PC-3 (cell line): Measurements from ENCODE around the gene LGR4. TPM values are rescaled to one million over a fixed set of nuclear protein-coding genes. Genes with fewer than 3 reads are reported as not detected.

Source experiments
- ATAC-seq: fragments of 200-7000 bp; cut with Tn5 transposase; 2 replicates; pipeline ENCODE4 v1.9.1; 2020; ENCODE audit warnings: mild to moderate bottlenecking, moderate library complexity
- BruUV-seq: library from RNA; stranded (reverse); fragments of 400-500 nt; replicated peaks from 2 replicates; lab custom pipeline; 2021; lab: Mats Ljungman, UMichigan
- CTCF ChIA-PET: fragments of 300-600 bp; sonication (Branson Sonifier 250); formaldehyde crosslinking; loops from one replicate; lab custom pipeline; 2022; ENCODE audit warnings: antibody characterized with exemption; lab: Charles Lee
- POLR2A ChIA-PET: fragments of 300-600 bp; sonication (Branson Sonifier 250); formaldehyde crosslinking; loops from one replicate; lab custom pipeline; 2022; ENCODE audit warnings: antibody characterized with exemption; ENCODE audit not compliant: unreplicated experiment; lab: Charles Lee
- DNase-seq: peaks from one replicate; pipeline ENCODE4 v3.0.0-alpha.2; 2015
- H2AFZ ChIP-seq: fragments of 300-600 bp; sonication (generic); 2 replicates; pipeline ENCODE4 v1.6.0; 2016; ENCODE audit warnings: antibody characterized with exemption, low read length
- H3F3A ChIP-seq: fragments of 300-600 bp; sonication (generic); one replicate; pipeline ENCODE4 v1.6.0; 2017; ENCODE audit warnings: antibody characterized with exemption, low read length, control low read depth, mild to moderate bottlenecking; ENCODE audit not compliant: unreplicated experiment
- H3K27ac ChIP-seq: fragments of 300-600 bp; sonication (generic); 2 replicates; pipeline ENCODE4 v1.5.1; 2016; ENCODE audit warnings: mild to moderate bottlenecking, low read length
- H3K27me3 ChIP-seq: fragments of 300-600 bp; sonication (generic); 2 replicates; pipeline ENCODE4 v1.6.1; 2016; ENCODE audit warnings: low read length, mixed read lengths
- H3K36me3 ChIP-seq: fragments of 300-600 bp; sonication (generic); 2 replicates; pipeline ENCODE4 v1.6.1; 2016; ENCODE audit warnings: low read depth, mixed run types, low read length, mixed read lengths
- H3K4me1 ChIP-seq: fragments of 300-600 bp; sonication (generic); 2 replicates; pipeline ENCODE4 v1.5.1; 2016; ENCODE audit warnings: low read length; ENCODE audit not compliant: insufficient read depth
- H3K4me2 ChIP-seq: fragments of 300-600 bp; sonication (generic); 2 replicates; pipeline ENCODE4 v1.6.0; 2016; ENCODE audit warnings: low read length
- H3K4me3 ChIP-seq: fragments of 300-600 bp; sonication (generic); 2 replicates; pipeline ENCODE4 v1.5.1; 2016; ENCODE audit warnings: mild to moderate bottlenecking, low read length, mixed read lengths
- H3K79me2 ChIP-seq: fragments of 300-600 bp; sonication (generic); 2 replicates; pipeline ENCODE4 v1.6.1; 2017; ENCODE audit warnings: low read length, mixed read lengths
- H3K9ac ChIP-seq: fragments of 300-600 bp; sonication (generic); 2 replicates; pipeline ENCODE4 v1.6.0; 2016; ENCODE audit warnings: mild to moderate bottlenecking, low read length
- H3K9me2 ChIP-seq: fragments of 300-600 bp; sonication (generic); replicated peaks from 2 replicates; pipeline ENCODE4 v1.6.1; 2016; ENCODE audit warnings: mixed run types, low read length, mixed read lengths
- H3K9me3 ChIP-seq: fragments of 300-600 bp; sonication (generic); 2 replicates; pipeline ENCODE4 v1.6.1; 2016; ENCODE audit warnings: low read length, mixed read lengths
- H4K20me1 ChIP-seq: fragments of 300-600 bp; sonication (generic); 2 replicates; pipeline ENCODE4 v1.6.1; 2016; ENCODE audit warnings: low read length, mixed read lengths
- CTCF ChIP-seq: fragments of 300-600 bp; sonication (generic); conservative IDR thresholded peaks from 2 replicates; pipeline ENCODE4 v1.5.1; 2017; ENCODE audit warnings: antibody characterized with exemption, low read depth, mild to moderate bottlenecking, low read length
- EZH2 ChIP-seq: fragments of 300-600 bp; sonication (generic); IDR thresholded peaks from one replicate; pipeline ENCODE4 v1.6.1; 2017; ENCODE audit warnings: antibody characterized with exemption, mild to moderate bottlenecking, low read length; ENCODE audit not compliant: unreplicated experiment
- EZH2phosphoT487 ChIP-seq: fragments of 300-600 bp; sonication (generic); IDR thresholded peaks from 2 replicates; pipeline ENCODE4 v1.6.1; 2018; ENCODE audit warnings: mild to moderate bottlenecking, antibody characterized with exemption, low read length, borderline replicate concordance
- intact Hi-C: fragments of 100-400 bp; cut with micrococcal nuclease; formaldehyde crosslinking; loops from 2 replicates; pipeline ENCODE4 v1.9.0; 2023
- total RNA-seq: library from RNA; depleted of rRNA; stranded (reverse); fragments of >200 nt; gene quantifications from 2 replicates; pipeline ENCODE4 v1.2.3, GENCODE V29; 2014

Gene LGR4
- total RNA-seq, 1 experiment from 2014 or later = 13.5 TPM

- peaks cover 40% of the 10 kb centered on the region for H3K4me1 ChIP-seq
- peaks cover 6% of the 10 kb centered on the region for H3F3A ChIP-seq
- peak overlapping the region; percentile 37; the same call in 1 of the 2 replicates for H3K4me3 ChIP-seq
- H3K9me2 ChIP-seq = no peaks in the 10 kb centered on the region
- no peak overlapping the region for H2AFZ ChIP-seq
- H3K9ac ChIP-seq = 0 out of 2 replicates have a peak overlapping the region, but pooled peaks have one; percentile 1
- POLR2A ChIA-PET = interaction anchor here (0.6 to 0.7 kb wide), 4 partner anchors 12 to 50 kb away, joined by 3 to 9 read pairs (median 4); no protein-coding TSS in a partner anchor
- no peaks in the 10 kb centered on the region for H3K9me3 ChIP-seq
- peak; percentile 48 for DNase-seq
- no peaks in the 10 kb centered on the region for H3K27me3 ChIP-seq
- peak overlapping the region; percentile 79 for H3K4me2 ChIP-seq
- H3K27ac ChIP-seq = peak overlapping the region; percentile 69
- intact Hi-C loops = loop anchor here (1.0 kb wide), 1 partner anchor 7 kb away; no protein-coding TSS in a partner anchor
- H3K36me3 ChIP-seq = no peaks in the 10 kb centered on the region
- ATAC-seq = peak; percentile 31
- no peak for TF ChIP-seq EZH2
- TF ChIP-seq CTCF = no peak
- TF ChIP-seq EZH2phosphoT487 = no peak
- no TSS peak for BruUV-seq
- peaks cover 81% of the 10 kb centered on the region for H3K79me2 ChIP-seq
- no peaks in the 10 kb centered on the region for H4K20me1 ChIP-seq
- CTCF ChIA-PET = no interaction called here
Observed at GRCh38 chr11:27456795-27457329, 15.7 kb downstream of the LGR4 start.

GRCh38 chr11:27456140-27456794 lies 16.3 kb downstream of the LGR4 start:
- peak; percentile 75 for DNase-seq
- no peaks in the 10 kb centered on the region for H3K9me3 ChIP-seq
- peak overlapping the region; percentile 69 for H3K27ac ChIP-seq
- H3K4me3 ChIP-seq = peak overlapping the region; percentile 37; the same call in 1 of the 2 replicates
- H3F3A ChIP-seq = peaks cover 6% of the 10 kb centered on the region
- TF ChIP-seq CTCF (no peak), EZH2phosphoT487 (no peak), EZH2 (no peak)
- no peak overlapping the region for H2AFZ ChIP-seq
- ATAC-seq = peak; percentile 72
- no peaks in the 10 kb centered on the region for H4K20me1 ChIP-seq
- no TSS peak for BruUV-seq
- H3K9me2 ChIP-seq = no peaks in the 10 kb centered on the region
- peaks cover 46% of the 10 kb centered on the region for H3K4me1 ChIP-seq
- peak overlapping the region; percentile 79 for H3K4me2 ChIP-seq
- CTCF ChIA-PET = no interaction called here
- POLR2A ChIA-PET = interaction anchor here (0.6 to 0.7 kb wide), 4 partner anchors 8 to 49 kb away, joined by 3 to 9 read pairs (median 4); no protein-coding TSS in a partner anchor
- H3K27me3 ChIP-seq = no peaks in the 10 kb centered on the region
- H3K79me2 ChIP-seq = peaks cover 80% of the 10 kb centered on the region
- H3K36me3 ChIP-seq = no peaks in the 10 kb centered on the region
- 0 out of 2 replicates have a peak overlapping the region, but pooled peaks have one; percentile 1 for H3K9ac ChIP-seq
- intact Hi-C loops = loop anchor here (1.0 kb wide), 1 partner anchor 8 kb away; no protein-coding TSS in a partner anchor
